Measurements from ENCODE around the gene PRKCZ.

The PRKCZ gene

DNA sequence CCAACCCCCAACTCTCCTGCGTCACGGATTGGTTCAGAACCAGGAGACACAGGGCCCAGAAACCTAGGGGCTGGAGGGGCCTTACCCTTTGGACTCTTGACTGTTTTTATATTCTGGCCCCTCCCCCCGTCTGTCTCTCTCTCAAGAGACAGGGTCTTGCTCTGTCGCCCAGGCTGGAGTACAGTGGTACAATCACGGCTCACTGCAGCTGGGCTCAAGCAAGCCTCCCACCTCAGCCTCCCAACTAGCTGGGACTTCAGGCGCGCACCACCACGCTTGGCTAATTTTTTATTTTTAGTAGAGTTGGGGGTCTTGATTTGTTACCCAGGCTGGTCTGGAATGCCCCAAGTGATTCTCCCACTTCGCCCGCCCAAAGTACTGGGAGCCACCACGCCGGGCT lies 52.5 kb downstream of the PRKCZ start:
- Histone ChIP-seq H3K9ac (ENCODE audit: low read length) (no peak overlapping the region), H3K27ac (ENCODE audit: low read depth, low read length) (no peak overlapping the region), H3K4me3 (ENCODE audit: low read depth in 1 of 2, low read length in 2 of 2) (no peak overlapping the region), H3K36me3 (ENCODE audit: insufficient read depth, low read length) (no peaks in the 10 kb centered on the region), H3K27me3 (ENCODE audit: control insufficient read depth in 1 of 2, insufficient read depth in 2 of 2, low read length in 2 of 2) (no peaks in the 10 kb centered on the region), H3K9me3 (ENCODE audit: low read length) (no peaks in the 10 kb centered on the region), H3K4me1 (ENCODE audit: insufficient read depth, low read length) (no peaks in the 10 kb centered on the region)

- Histone ChIP-seq H3K36me3 (ENCODE audit: insufficient read depth, low read length) (no peaks in the 10 kb centered on the region), H3K4me1 (ENCODE audit: insufficient read depth, low read length) (no peaks in the 10 kb centered on the region), H3K9me3 (ENCODE audit: low read length) (no peaks in the 10 kb centered on the region), H3K4me3 (ENCODE audit: low read depth in 1 of 2, low read length in 2 of 2) (no peak overlapping the region), H3K27ac (ENCODE audit: low read depth, low read length) (no peak overlapping the region), H3K9ac (ENCODE audit: low read length) (no peak overlapping the region), H3K27me3 (ENCODE audit: control insufficient read depth in 1 of 2, insufficient read depth in 2 of 2, low read length in 2 of 2) (no peaks in the 10 kb centered on the region)
Measured at GRCh38 chr1:2103266-2103900, 53.2 kb downstream of the PRKCZ start.

GRCh38 chr1:2103901-2104590 lies 53.8 kb downstream of the PRKCZ start:
- H3K9ac ChIP-seq (ENCODE audit: low read length), result no peak overlapping the region
- no peaks in the 10 kb centered on the region for H3K9me3 ChIP-seq (ENCODE audit: low read length)
- no peak overlapping the region for H3K27ac ChIP-seq (ENCODE audit: low read depth, low read length)
- no peaks in the 10 kb centered on the region for H3K27me3 ChIP-seq (ENCODE audit: control insufficient read depth in 1 of 2, insufficient read depth in 2 of 2, low read length in 2 of 2)
- H3K4me1 ChIP-seq (ENCODE audit: insufficient read depth, low read length), result no peaks in the 10 kb centered on the region
- no peaks in the 10 kb centered on the region for H3K36me3 ChIP-seq (ENCODE audit: insufficient read depth, low read length)
- no peak overlapping the region for H3K4me3 ChIP-seq (ENCODE audit: low read depth in 1 of 2, low read length in 2 of 2)

GRCh38 chr1:2104621-2105427 lies 54.6 kb downstream of the PRKCZ start:
- Histone ChIP-seq H3K36me3 (ENCODE audit: insufficient read depth, low read length) (no peaks in the 10 kb centered on the region), H3K4me1 (ENCODE audit: insufficient read depth, low read length) (no peaks in the 10 kb centered on the region), H3K9me3 (ENCODE audit: low read length) (no peaks in the 10 kb centered on the region), H3K27ac (ENCODE audit: low read depth, low read length) (no peak overlapping the region), H3K9ac (ENCODE audit: low read length) (no peak overlapping the region), H3K27me3 (ENCODE audit: control insufficient read depth in 1 of 2, insufficient read depth in 2 of 2, low read length in 2 of 2) (peaks cover 0 to 5% of the 10 kb centered on the region in 2 donors), H3K4me3 (ENCODE audit: low read depth in 1 of 2, low read length in 2 of 2) (no peak overlapping the region)

DNA sequence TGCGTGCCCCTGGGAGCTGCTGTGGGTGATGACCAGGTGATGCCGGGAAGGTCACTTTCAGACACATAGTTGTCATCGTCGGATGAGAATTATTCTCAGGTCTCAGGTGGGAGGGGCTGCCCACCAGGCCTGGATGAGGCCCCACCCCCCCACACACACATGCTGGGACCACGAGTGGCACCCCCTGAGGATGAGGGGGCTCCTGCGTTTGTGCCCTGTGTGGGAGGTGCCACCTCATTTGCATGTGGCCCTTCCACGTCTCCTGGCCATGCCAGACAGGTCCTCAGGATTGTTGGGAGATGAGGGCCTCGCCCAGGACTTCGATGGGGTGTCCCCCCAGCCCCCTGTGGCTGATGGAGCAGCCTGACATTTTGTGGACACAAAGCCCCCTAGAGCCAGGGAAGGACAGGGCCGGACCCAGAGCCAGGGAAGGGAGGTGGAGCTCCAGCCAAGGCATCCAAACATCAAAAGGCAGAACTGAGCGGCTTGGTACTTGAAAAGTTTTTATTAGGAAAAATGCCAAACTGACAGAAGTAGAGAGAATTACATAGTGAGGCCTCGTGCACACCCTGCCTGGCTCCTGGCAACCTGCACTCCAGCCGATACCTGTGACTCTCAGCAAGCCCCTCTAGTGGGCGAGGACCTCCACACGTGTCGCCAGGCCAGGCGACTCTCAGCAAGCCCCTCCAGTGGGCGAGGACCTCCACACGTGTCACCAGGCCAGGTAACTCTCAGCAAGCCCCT lies 55.7 kb downstream of the PRKCZ start:
- no peaks in the 10 kb centered on the region for H3K36me3 ChIP-seq (ENCODE audit: insufficient read depth, low read length)
- H3K9ac ChIP-seq (ENCODE audit: low read length), result no peak overlapping the region
- H3K4me3 ChIP-seq (ENCODE audit: low read depth in 1 of 2, low read length in 2 of 2), result no peak overlapping the region
- H3K9me3 ChIP-seq (ENCODE audit: low read length), result no peaks in the 10 kb centered on the region
- H3K27ac ChIP-seq (ENCODE audit: low read depth, low read length), result no peak overlapping the region
- no peaks in the 10 kb centered on the region for H3K4me1 ChIP-seq (ENCODE audit: insufficient read depth, low read length)
- H3K27me3 ChIP-seq (ENCODE audit: control insufficient read depth in 1 of 2, insufficient read depth in 2 of 2, low read length in 2 of 2), result peaks cover 0 to 5% of the 10 kb centered on the region in 2 donors

GRCh38 chr1:2106659-2107405 lies 56.6 kb downstream of the PRKCZ start:
- Histone ChIP-seq H3K4me3 (ENCODE audit: low read depth in 1 of 2, low read length in 2 of 2) (no peak overlapping the region), H3K9me3 (ENCODE audit: low read length) (no peaks in the 10 kb centered on the region), H3K27me3 (ENCODE audit: control insufficient read depth in 1 of 2, insufficient read depth in 2 of 2, low read length in 2 of 2) (peaks cover 0 to 5% of the 10 kb centered on the region in 2 donors), H3K9ac (ENCODE audit: low read length) (no peak overlapping the region), H3K4me1 (ENCODE audit: insufficient read depth, low read length) (no peaks in the 10 kb centered on the region), H3K27ac (ENCODE audit: low read depth, low read length) (no peak overlapping the region), H3K36me3 (ENCODE audit: insufficient read depth, low read length) (no peaks in the 10 kb centered on the region)

GRCh38 chr1:2107586-2108212 lies 57.5 kb downstream of the PRKCZ start:
- Histone ChIP-seq H3K9me3 (ENCODE audit: low read length) (no peaks in the 10 kb centered on the region), H3K9ac (ENCODE audit: low read length) (no peak overlapping the region), H3K27me3 (ENCODE audit: control insufficient read depth in 1 of 2, insufficient read depth in 2 of 2, low read length in 2 of 2) (peaks cover 0 to 5% of the 10 kb centered on the region in 2 donors), H3K27ac (ENCODE audit: low read depth, low read length) (no peak overlapping the region), H3K36me3 (ENCODE audit: insufficient read depth, low read length) (no peaks in the 10 kb centered on the region), H3K4me1 (ENCODE audit: insufficient read depth, low read length) (no peaks in the 10 kb centered on the region), H3K4me3 (ENCODE audit: low read depth in 1 of 2, low read length in 2 of 2) (no peak overlapping the region)

DNA sequence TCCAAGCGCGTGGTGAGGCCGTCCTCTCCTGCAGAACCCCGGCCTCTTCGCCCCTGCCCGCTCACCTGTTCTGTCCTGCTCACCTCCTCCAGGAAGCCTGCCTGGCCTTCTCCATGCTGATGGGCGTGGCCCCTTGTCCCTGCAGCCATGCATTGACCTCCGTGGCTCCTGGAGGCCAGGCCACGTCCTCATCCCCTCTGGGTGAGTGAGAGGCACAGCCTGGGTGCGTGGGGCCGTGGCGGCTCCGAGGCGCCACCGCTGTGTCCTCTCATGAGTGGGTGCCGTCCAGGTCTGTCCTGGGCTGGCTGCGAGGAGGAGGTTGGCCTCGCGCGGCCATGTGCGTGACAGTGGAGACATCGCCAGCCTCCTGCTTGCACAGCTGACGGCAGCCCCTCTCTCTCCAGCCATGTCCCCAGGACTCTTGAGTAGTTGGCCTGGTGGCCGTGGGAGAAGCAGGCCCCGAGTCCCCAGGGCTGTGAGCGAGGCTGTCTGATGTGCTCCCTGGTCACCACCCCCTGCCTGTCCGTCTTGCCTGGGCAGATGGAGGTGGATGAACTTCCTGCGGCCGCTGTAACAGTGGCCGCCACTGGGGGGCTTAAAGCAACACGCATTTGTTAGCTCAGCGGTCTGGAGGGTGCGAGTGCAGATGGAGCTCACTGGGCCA lies 58.1 kb downstream of the PRKCZ start:
- Histone ChIP-seq H3K4me3 (ENCODE audit: low read depth in 1 of 2, low read length in 2 of 2) (no peak overlapping the region), H3K4me1 (ENCODE audit: insufficient read depth, low read length) (no peaks in the 10 kb centered on the region), H3K27me3 (ENCODE audit: control insufficient read depth in 1 of 2, insufficient read depth in 2 of 2, low read length in 2 of 2) (peaks cover 0 to 5% of the 10 kb centered on the region in 2 donors), H3K9me3 (ENCODE audit: low read length) (no peaks in the 10 kb centered on the region), H3K36me3 (ENCODE audit: insufficient read depth, low read length) (no peaks in the 10 kb centered on the region), H3K27ac (ENCODE audit: low read depth, low read length) (no peak overlapping the region), H3K9ac (ENCODE audit: low read length) (no peak overlapping the region)

DNA sequence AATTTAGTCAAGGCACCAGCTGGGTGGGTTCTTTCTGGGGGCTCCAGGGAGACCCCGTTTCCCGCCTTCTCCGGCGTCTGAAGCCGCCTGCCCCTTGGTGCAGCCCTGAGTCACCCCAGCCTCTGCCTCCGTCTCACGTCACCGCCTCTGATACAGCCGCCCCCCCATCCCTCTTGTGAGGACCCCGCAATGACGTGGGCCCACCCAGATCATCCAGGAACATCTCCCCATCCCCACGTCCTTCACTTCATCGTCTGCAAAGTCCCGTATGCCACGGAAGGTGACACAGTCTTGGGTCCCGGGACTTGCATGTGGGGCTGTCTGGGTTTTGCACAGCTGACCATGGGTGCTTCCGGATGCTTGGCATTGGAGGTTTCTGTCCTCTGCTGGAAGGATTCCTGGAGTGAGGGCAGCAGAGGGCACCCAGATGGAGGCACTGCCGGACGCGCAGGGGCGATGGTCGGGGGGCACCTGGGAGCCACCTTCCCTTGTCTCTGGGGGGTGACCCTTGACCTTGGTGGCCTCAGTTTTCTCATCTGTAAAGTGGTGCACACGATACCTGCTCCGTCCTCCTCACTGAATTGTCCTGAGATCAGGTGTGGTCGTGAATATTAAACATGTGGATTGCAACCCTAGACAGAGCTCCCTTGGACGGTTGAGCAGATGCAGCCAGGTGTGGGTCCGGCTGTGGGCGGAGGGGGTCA lies 58.8 kb downstream of the PRKCZ start:
- Histone ChIP-seq H3K27ac (ENCODE audit: low read depth, low read length) (no peak overlapping the region), H3K9ac (ENCODE audit: low read length) (no peak overlapping the region), H3K27me3 (ENCODE audit: control insufficient read depth in 1 of 2, insufficient read depth in 2 of 2, low read length in 2 of 2) (peaks cover 0 to 5% of the 10 kb centered on the region in 2 donors), H3K4me1 (ENCODE audit: insufficient read depth, low read length) (no peaks in the 10 kb centered on the region), H3K9me3 (ENCODE audit: low read length) (no peaks in the 10 kb centered on the region), H3K4me3 (ENCODE audit: low read depth in 1 of 2, low read length in 2 of 2) (no peak overlapping the region), H3K36me3 (ENCODE audit: insufficient read depth, low read length) (no peaks in the 10 kb centered on the region)
